Pancreas (tissue), 10 donors: ENCODE results near the gene COX7B. TPM values are rescaled to one million over a fixed set of nuclear protein-coding genes. Genes with fewer than 3 reads are reported as not detected.
A peak's percentile ranks its signal among the peaks of the same experiment; 100 is the strongest.
"Not testable (repeated sequence)": the region's sequence is repeated elsewhere in the genome, so short reads cannot be mapped to it uniquely, and the experiment has no call there.

Source experiments
- ATAC-seq, 4 donors: fragments of 200-7000 bp; cut with Tn5 transposase; one replicate each; pipeline versions ENCODE4 v1.8.0 to v1.9.1; 2020; ENCODE audit warnings: mild to moderate bottlenecking in 4 of 4, moderate library complexity in 4 of 4
- DNase-seq, 6 donors: peaks; one replicate each; pipeline ENCODE4 v3.0.0-alpha.2; 2020
- FAIRE-seq: peaks from 2 replicates; lab custom pipeline; 2012; peaks lifted over from hg19 to GRCh38; lab: Jason Lieb, UNC
- H3K27ac ChIP-seq, 4 donors: fragments of 200-600 bp; sonication (generic); 1 replicate in 3 of 4; 2 replicates in 1 of 4; pipeline versions ENCODE4 v1.5.0 to v1.8.0; 2020
- H3K27me3 ChIP-seq, 4 donors: fragments of 200-600 bp; one replicate each; pipeline ENCODE4 v1.8.0; 2021
- H3K36me3 ChIP-seq, 3 donors: fragments of 200-600 bp; sonication (generic) in 1 of 3; one replicate each; pipeline versions ENCODE4 v1.5.0 to v1.8.0; 2020 to 2021
- H3K4me1 ChIP-seq, 3 donors: fragments of 200-600 bp; one replicate each; pipeline ENCODE4 v1.8.0; 2021
- H3K4me3 ChIP-seq, 4 donors: fragments of 200-600 bp; sonication (generic) in 2 of 4; one replicate each; pipeline versions ENCODE4 v1.5.0 to v1.8.0; 2020 to 2021
- H3K9me3 ChIP-seq, 4 donors: fragments of 200-600 bp; one replicate each; pipeline ENCODE4 v1.8.0; 2021
- CTCF ChIP-seq, 4 donors: fragments of 200-600 bp; sonication (generic) in 3 of 4; IDR thresholded peaks; one replicate each; pipeline versions ENCODE4 v1.5.0 to v1.8.0; 2021; ENCODE audit warnings: antibody characterized with exemption in 4 of 4
- WGBS, 2 donors: extraction: QIAGEN DNeasy Blood & Tissue Kit; methylation state at CpG; one replicate each; pipeline ENCODE4 v1.1.7; 2013; 5-methylcytosine and 5-hydroxymethylcytosine counted together
- intact Hi-C, 3 donors: fragments of 100-400 bp; cut with DNase I; formaldehyde crosslinking; loops; one replicate each; pipeline versions ENCODE4 v1.11.1 to v1.14.2; 2022
- polyA plus RNA-seq, 2 donors: library from polyadenylated mRNA; stranded (reverse); fragments of 200-250 nt; gene quantifications; one replicate each; pipeline ENCODE4 v1.2.3, GENCODE V29; 2013
- total RNA-seq, 6 donors: library from RNA; stranded (reverse); fragmentation: NEBNext Ultra II Directional in 4 of 6; extraction: Animal tissue kit (Norgen Biotek cat#: 25700) in 4 of 6; gene quantifications; one replicate each; pipeline versions ENCODE4 v1.2.1 to v1.2.4, GENCODE V29; 2021 to 2023
- donor health status: healthy with polysubstance abuse.
- donor health status: DM: no; HTN: no; CAD: no; lungs with moderate emphysema.
- donor health status: DM: no; HTN: no; CAD: no.
- donor health status: control.
- donor health status: control.
- donor health status: Bipolar disorder and iron deficiency.
- donor health status: DM: yes; HTN: yes; CAD: no.
- donor health status: DM: no; HTN: no; CAD: no.
- donor health status: DM: no; HTN: no; CAD: no.
- donor health status: DM: yes; HTN: yes; CAD: no.

Gene COX7B
- total RNA-seq, result 10 to 100 TPM; 36.7 to 83.4 (median 66.1) TPM
- polyA plus RNA-seq, result 100 to 1,000 TPM; 221 to 295 TPM

GRCh38 chrX:77899081-77899828, at the start of gene COX7B:
Gene COX7B (plus strand): TSS chrX:77899468. CDS start chrX:77899554, 86 bp downstream.
- Histone ChIP-seq H3K9me3 (no peaks in the 10 kb centered on the region), H3K4me1 (no peaks in the 10 kb centered on the region), H3K27ac (peak within 1 kb of the TSS; percentile 36 to 81 (median 70)), H3K36me3 (no peaks in the 10 kb centered on the region), H3K27me3 (no peaks in the 10 kb centered on the region), H3K4me3 (peak within 1 kb of the TSS; percentile 30 to 47 (median 37))
- 0 to 31% methylated on average over 28 of the region's 28 CpGs for WGBS, 2 donors
- DNase-seq (peak in 4 of 6 donors; percentile 31 to 79 (median 68)), FAIRE-seq (peak; percentile 97), ATAC-seq (peak; percentile 63 to 80 (median 78))
- TF ChIP-seq CTCF (IDR thresholded peaks at IDR 0.05), result no peak
- intact Hi-C loops, result no loop called here

- FAIRE-seq (no peak), DNase-seq (no peak), ATAC-seq (no peak)
- Histone ChIP-seq H3K27me3 (no peaks in the 10 kb centered on the region), H3K4me1 (no peaks in the 10 kb centered on the region), H3K4me3 (no peak overlapping the region), H3K27ac (no peak overlapping the region), H3K36me3 (peaks cover 0 to 6% (median 0%) of the 10 kb centered on the region in 3 donors), H3K9me3 (no peaks in the 10 kb centered on the region)
- 88 to 94% methylated on average over 8 of the region's 8 CpGs for whole genome bisulfite sequencing, 2 donors
- intact Hi-C loops, result no loop called here
- no peak for TF ChIP-seq CTCF (IDR thresholded peaks at IDR 0.05)
Measured at GRCh38 chrX:77875372-77875771, 23.9 kb upstream of the COX7B start.

GRCh38 chrX:77881418-77881817, 17.9 kb upstream of the COX7B start:
- intact Hi-C loops, H3K27ac ChIP-seq: not testable (repeated sequence)
- 84 to 86% methylated on average over 4 of the region's 4 CpGs for WGBS, 2 donors

GRCh38 chrX:77892887-77893286, 6.4 kb upstream of the COX7B start:
- 69 to 74% methylated on average over 2 of the region's 2 CpGs for WGBS, 2 donors
- Histone ChIP-seq H3K9me3 (no peaks in the 10 kb centered on the region), H3K27ac (no peak overlapping the region), H3K27me3 (no peaks in the 10 kb centered on the region), H3K36me3 (no peaks in the 10 kb centered on the region), H3K4me3 (no peak overlapping the region), H3K4me1 (peaks cover 0 to 4% (median 0%) of the 10 kb centered on the region in 3 donors)
- DNase-seq (no peak), ATAC-seq (no peak), FAIRE-seq (no peak)
- intact Hi-C loops, result no loop called here
- TF ChIP-seq CTCF (IDR thresholded peaks at IDR 0.05), result no peak

More at GRCh38 chrX:77881418-77881817, 17.9 kb upstream of the COX7B start:
- H3K36me3 ChIP-seq, ATAC-seq, H3K9me3 ChIP-seq, H3K4me3 ChIP-seq, H3K27me3 ChIP-seq, DNase-seq, FAIRE-seq, H3K4me1 ChIP-seq: not testable (repeated sequence)

GRCh38 chrX:77893713-77894112, 5.6 kb upstream of the COX7B start:
- Histone ChIP-seq H3K27me3 (no peaks in the 10 kb centered on the region), H3K4me3 (peak overlapping the region in 2 of 4 donors; percentile 50 to 58), H3K27ac (no peak overlapping the region), H3K4me1 (peaks cover 0 to 4% (median 0%) of the 10 kb centered on the region in 3 donors), H3K36me3 (no peaks in the 10 kb centered on the region), H3K9me3 (no peaks in the 10 kb centered on the region)
- ATAC-seq, result no peak
- no peak for TF ChIP-seq CTCF (IDR thresholded peaks at IDR 0.05)
- no peak for FAIRE-seq
- intact Hi-C loops, result no loop called here
- 22 to 44% methylated on average over 10 of the region's 10 CpGs for WGBS, 2 donors
- no peak for DNase-seq
